GM18909 (cell line): ENCODE results near the gene ASCL2.
"Not testable (repeated sequence)": the region's sequence is repeated elsewhere in the genome, so short reads cannot be mapped to it uniquely, and the experiment has no call there.

Source experiments
- ATAC-seq: cut with Tn5 transposase; IDR thresholded peaks from one replicate; pipeline ENCODE4 v1.9.1; 2021; ENCODE audit warnings: mild to moderate bottlenecking; ENCODE audit not compliant: unreplicated experiment, poor library complexity

Gene ASCL2

DNA sequence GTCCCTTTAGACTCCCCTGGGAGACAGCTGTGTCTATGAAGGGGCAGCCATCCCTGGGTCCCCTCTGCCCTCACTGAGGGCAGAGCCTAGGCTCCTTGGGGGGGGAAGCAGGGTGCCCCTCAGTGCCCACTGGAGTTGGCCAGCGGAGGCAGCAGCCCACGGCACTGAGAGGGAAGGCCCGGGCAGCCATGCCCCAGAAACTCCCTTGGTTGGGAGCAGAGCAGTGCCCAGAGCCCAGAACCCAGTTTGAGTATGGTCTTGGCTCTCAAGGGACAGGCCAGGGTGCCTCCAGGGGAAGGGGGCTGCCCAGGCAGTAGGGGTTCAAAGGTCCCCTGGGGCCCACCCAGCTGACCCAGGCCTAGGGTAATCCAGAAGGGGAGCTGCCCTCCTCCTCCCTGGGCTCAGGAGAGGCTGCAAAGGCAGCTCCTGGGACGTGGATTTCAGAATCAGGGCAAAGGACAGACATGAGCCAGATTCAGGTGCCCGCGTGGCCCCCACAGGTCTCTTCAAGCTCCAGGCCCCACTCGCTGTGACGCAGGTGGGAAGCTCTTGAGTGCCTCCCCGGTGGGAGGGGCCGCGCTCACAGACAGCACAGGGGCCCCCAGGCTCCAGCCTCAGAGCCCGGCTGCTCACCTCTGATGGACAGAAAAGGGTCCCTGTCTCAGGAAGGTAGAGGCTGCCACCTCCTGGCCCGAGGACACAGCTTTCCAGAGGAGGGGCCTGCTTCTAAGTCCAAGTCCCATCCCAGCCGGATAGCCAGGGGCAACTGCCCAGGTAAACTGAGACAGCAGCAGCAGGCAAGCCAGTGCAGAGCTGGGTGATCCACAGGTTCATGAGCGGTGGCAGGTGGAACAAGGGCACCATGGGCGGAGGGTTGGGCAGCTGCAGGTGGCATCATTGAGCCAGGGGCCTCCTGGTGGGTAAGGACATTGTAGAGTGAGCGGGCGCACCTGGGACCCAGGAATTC lies 28.7 kb upstream of the ASCL2 start:
- ATAC-seq: no peak

DNA sequence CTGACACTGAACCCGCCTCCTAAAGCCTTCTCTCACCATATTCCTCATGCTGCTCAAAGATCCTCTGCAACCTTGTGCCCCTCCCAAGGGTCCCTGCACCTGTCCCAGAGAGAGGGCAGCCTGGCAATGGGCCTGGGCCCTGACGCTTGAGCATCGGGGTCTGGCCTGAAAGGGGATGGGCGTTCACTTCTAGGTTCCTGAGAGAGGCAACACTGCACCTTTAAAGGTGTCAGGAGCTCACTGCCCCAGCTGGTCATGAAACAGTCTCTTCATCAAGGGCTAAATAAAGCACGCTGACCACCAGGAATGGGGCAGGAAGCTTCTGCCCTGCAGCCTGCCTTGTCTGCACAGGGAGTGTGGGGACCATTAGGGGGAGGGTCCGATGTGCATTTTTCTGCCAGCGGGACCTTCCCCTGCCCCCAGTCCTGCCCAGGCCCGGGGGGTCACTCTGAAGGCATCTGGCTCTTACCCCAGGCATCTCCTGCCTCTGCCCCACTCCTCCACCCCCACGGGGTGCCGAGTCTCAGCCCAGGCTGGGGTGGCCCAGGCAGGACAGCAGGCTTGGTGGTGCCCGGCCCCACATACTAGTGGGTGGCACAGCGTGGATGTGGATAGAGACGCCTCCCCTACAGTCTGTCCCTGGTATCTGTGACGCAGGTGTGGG lies 27.9 kb upstream of the ASCL2 start:
- ATAC-seq: no peak

DNA sequence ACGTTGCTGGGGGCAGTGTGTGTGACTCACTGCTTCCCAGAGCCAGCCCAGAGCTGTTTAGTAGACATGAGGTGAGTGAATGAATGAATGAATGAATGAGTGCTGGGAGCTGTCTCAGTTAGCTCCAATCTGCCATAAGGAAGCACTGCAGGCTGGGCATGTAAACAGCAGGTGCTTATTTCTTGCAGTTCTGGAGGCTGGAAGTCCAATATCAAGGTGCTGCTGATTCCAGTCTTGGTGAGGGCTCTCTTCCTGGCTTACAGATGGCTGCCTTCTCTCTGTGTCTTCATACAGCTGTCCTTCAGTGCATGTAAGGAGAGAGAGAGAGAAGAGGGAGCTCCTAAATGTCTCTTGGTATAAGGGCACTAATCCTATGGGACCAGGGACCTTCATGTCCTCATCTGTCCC lies 27.2 kb upstream of the ASCL2 start:
- ATAC-seq: no peak

DNA sequence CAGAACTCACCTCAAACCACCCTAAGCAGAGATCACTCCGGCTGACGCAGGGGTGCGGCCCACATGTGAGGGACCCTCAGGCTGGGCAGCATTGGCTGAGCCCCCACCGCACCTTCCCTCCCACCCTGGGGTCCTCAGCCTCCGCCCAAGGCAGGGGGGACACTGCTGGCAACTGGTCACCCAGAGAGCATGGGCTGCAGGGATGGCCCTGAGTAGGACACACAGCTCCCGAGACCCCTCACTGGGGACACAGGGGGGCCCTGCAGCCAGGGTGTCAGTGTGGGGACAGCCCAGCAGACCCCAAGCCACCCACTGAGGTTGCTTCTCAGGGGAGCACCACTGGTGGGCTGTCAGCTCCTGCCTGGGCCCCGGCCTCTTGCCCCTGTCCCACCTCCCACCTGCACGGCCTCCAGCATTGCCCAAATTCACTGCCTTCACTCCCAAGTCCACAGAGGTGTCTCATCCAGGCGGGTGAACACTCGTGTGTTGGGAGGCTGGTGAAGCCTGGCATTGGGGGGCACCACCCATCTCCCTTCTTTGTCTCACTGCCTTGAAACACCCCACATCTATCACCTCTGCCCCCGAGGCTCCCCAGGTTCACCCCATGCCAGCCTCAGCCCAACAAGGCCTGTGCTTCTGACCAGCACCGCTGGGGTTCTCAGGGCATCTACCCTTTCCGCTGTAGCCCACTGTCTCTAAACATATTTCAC lies 26.7 kb upstream of the ASCL2 start:
- ATAC-seq: no peak

DNA sequence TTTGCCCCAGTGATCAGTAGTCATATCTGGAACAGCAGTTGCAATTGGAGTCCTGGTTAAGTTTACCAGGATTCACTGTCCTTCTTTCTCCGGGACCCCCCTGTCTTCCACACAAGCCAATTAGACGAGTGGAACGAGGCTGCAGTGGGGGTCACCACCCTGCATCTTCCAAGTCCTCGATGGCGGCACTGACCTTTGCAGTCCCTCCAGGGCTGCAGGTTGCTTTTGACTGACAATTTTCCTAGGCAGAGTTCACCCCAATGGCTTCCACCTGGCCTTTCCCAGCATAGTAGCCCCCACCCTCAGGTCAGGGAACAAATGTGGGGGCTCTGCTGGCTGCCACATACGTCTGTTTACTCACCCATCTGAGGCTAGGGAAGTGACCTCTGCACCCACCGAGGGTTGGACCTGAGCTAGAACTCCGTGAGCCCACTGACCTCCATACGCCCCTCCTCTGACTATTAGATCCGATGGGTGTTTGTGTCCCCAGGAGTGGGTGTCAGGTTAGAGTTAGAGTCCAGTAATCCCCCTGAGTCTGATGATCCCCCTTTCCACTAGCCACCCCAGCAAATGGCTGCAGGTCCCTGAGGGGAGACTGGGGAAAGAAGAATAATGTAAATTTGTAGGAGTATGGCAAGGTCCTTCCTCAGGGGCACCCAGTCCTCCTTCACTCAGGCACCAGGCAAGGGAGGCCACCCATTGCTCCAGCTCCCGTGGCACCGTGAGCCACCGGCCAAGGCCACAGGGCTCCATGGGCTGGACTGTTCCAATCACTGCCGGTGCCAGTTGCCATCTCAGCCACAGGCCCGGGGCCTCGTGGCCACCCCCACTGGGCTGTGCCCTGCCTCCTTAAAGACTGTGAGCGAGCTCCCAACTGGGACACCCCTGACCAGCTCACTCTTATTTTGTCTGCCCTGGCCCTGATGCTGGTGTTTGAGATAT lies 25.9 kb upstream of the ASCL2 start:
- no peak for ATAC-seq

DNA sequence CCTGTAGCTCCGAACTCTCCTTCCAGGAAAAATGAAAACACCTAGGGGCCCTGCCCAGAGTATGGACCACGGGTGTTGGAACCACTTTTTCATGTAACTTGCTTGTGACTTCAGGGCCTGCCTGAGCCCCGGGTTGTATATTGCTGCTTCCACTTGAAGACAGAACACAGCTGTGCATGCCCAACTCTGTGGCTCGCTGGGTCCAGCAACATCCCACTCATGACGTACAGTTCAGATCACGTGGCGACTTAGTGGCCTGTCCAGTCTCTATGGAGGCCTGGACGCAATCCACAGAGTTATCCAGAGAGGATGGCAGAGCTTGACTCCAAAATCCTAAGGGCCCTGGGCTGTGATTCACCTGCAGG lies 24.5 kb upstream of the ASCL2 start:
- ATAC-seq: no peak

DNA sequence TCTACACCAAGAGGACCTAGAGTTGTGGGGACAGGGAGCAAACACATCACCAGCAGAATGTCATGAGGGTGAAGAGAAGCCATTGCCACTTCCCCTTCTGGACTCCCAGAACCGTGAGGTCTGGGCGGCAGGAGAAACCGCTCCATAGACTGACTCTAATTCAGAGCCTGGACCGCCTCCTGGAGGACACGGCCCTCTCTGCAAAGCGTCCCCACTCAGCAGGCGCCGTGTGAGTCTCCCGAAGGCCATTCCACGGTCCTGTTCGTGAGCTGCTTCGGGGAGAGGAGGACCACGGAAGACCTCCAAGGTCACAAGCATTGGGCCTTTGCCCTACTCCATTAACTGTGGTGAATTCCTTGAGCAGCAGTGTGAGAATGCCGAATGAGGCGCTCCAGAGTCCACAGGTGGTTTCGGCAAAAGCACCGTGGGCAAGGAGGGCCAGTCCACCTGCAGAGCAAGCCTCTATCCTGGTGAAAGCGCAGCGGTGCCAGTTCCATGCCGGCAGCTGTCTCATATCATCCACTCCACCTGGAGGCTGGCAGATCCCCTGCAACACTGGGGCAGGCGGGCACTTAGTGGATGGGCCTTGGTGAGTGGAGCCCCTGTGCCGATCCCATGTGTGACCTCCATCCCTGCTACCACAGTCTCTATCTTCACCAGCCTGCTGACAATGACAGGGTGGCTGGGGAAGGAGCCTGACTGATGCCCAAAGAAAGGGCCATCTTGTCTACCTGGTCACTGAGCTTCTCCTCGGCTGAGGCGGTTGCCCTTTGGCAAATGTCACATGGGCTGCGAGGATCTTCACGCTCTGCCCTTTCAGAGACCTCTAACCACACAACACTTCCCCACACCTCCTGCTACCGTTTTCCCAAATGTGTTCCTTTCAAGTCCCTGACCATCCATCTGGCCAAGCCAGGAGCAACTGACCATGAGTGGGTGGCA lies 23.9 kb upstream of the ASCL2 start:
- ATAC-seq: no peak

DNA sequence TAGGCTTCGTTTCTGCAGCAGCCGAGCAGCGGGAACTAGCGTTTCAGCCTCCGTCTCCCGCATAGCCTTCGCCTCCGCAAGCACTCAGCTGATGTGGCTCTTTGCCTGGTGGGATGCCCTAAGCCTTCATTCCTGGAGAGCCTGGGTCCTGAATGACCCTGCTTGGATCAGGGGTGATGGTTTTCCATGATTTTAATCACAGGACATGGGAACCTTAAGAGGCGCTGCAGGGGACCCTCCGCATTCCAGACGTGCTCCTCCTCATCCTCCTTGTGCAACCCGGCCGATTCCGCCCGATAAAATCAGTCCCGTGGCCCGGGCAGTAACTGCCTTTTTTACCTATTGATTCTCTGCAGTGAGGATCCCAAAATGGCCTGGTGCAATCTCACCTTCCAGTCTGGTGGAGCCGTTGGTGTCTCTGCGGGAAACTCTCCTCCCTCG lies 23.2 kb upstream of the ASCL2 start:
- no peak for ATAC-seq

DNA sequence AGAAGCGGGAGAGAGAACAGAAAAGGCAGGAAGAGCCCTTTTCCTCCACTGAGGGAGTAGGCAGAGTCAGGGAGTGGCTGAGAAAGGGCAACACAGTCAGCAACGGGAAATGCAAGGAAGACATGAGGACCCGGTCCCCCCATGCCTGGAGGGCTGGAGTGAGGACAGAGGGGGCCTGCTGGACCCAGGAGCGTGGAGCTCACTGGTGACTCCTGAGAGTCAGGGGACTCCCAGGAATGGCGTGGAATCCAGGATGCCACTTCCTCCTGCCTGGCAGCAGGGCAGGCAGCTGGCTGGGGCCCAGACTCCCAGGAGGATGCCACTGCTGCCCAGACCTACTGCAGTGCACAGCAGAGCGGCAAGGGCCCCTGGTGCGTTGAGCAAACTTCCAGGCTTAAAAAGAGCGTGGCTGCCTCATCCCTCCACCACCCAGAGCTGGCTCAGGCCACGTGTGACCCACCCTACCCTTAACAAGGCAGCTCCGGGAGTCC lies 20.0 kb upstream of the ASCL2 start:
- no peak for ATAC-seq

DNA sequence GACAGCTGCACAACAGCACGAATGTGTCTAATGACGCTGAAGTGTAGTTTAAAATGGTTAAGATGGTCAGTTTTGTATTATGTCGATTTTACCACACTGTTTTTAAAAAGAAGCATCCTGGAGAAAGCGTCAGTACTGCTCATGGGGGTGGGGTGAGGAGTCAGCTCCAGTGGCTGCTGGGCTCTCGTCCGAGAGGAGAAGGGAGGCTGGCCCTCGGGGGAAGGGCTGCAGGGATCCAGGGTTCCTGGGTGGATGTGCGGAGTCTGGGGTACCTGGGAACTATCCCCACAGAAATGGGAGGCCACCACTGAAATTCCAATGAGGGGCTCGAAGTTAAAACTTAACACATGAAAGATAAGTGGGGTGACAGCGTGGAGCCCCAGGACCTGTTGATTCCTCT lies 19.5 kb upstream of the ASCL2 start:
- ATAC-seq: no peak

DNA sequence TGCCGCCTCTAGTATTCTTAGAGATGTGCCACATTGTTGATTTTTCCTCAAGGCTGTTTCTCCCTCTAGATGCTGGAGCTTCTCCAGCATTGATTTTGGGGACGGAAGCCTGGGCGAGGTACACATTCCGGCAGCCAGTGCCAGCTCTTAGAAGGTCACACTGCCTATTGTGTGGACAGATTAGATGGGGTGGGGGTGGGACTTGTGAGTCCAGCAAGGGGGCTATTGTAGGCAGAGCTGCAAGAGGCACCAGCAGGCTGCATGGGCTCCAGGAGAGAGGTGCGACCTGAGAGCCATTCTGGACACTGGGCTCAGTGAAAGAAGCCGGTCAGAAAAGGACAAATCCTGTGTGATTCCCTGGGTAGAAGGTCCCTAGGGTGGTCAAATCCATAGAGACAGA lies 19.0 kb upstream of the ASCL2 start:
- no peak for ATAC-seq

DNA sequence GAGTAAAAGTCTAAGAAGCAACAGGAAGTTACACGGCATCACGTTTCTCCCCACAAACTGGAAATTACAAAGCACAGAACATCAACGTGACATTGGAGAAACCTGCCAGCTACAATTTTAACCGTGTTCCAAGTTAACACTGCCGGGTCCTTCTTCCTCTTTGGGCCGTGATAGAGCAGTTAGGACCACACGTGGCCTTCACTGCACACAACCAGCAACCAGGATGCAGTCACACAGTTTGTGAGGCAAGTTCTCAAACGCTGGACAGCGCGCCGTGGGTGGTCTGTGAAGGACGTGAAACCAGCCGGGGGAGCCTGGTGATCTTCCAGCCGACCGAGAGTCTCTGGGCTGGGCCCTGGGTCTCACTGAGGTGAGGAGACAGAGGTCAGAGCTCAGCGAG lies 16.7 kb upstream of the ASCL2 start:
- no peak for ATAC-seq

DNA sequence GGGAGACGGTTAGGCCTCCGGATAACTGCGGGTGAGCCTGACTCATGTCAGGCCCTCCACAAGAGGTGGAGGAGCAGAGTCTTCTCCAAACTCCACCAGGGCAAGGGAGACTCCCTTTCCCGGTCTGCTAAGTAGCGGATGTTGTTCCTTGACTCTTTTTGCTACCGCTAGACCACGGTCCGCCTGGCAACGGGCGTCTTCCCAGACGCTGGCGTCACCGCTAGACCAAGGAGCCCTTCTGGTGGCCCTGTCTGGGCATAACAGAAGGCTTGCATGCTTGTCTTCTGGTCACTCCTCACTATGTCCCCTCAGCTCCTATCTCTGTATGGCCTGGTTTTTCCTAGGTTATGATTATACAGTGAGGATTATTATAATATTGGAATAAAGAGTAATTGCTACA lies 16.0 kb upstream of the ASCL2 start:
- ATAC-seq: not testable (repeated sequence)

DNA sequence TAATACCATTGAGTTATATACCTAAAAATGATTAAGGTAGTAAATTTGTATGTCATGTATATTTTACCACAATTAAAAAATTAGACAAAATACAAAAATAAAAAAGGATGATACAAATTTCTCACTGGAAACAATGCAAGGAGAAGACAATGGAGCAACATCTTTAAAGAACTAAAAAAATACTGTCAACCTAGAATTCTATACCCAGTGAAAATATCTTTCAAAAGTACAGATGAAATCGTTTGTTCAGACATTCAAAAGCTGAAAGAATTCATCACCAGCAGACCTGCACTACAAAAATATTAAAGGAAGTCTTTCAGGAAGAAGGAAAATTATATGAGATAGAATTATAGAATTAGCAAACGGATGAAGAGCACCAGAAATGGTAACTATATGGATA lies 9.8 kb upstream of the ASCL2 start:
- no peak for ATAC-seq

DNA sequence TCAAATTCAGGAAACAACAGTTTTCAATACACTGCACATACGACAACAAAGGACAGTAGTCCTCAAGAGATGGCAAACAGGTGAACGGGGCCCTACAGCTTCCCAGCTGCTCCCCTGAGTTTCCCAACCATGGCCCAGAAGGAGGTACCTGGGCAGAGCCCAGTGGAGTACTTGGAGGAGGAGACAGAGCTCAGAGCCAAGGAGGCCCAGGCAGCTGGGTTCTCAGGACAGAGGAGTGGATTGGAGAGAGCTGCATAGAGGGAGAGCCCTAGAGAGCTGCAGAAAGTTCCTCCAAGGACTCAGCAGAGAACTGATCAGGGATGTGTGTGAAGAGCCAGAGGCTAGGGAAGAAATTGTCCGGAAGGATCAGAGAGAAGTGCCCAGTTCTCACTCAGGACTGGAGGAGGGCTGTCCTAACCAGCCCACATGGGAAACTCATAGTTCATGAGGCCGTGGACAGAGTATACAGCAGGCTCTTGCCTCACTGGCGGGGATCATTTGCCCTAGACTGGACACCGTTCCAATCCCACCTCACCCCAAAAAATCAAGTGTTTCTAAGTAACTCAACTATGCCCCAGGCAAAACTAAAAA lies 7.6 kb upstream of the ASCL2 start:
- no peak for ATAC-seq

DNA sequence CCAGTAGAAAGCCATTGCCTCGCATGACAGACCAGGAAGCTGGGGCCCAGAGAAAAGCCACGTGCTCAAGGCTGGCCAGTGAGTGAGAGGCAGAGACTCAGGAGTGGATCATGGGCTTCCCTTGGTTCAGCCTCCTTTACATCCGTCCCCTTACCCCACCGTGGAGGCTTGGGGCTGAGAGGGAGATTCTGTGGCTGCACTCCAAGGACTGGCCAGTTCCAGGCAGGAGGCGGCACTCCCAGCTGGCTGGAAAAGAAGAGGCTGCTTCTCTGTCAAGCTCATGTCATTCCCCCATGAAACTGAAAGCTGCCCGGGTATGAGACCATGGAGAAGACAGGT lies 6.6 kb upstream of the ASCL2 start:
- no peak for ATAC-seq

DNA sequence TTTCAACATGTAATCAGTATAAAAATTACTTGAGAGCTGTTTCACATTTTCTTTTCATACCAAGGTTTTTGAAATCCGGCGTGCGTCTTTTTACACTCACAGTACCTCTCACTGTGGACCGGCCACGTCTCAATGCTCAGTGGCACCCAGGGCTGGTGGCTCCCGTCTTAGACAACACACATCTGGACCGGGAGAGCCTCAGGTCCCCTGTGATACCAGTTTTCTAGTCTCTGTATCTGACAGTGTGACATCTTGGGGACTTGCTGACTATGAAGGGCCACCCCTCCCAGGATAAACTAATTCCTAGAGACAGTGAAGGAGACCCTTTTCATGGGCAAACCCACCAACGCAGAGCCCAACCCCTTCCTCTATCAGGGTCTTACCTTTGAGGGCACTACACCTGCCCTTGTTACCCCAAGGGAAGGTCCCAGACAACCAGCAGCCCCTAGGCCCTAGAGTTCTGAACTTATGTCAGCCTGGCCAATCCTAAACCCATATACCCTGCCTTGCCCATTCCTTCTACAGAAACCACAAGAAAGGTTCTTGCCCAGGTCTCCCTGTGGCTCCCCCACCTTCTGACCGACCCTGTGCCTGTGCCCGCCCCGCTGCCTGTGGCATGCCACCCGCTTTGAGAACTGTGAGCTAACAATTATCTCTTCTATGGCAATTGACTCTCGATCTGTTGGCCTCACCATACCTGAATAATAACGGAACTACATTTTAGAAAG lies 6.1 kb upstream of the ASCL2 start:
- ATAC-seq: no peak
